Activated T-cell treated with anti-CD3 and anti-CD28 coated beads, Interleukin-2, amount 50 U/mL, for 48 hours (primary cell): ENCODE results near the gene PRPF40B.

Source experiments
- DNase-seq, 2 experiments: peaks; one replicate each; pipeline ENCODE4 v3.0.0-alpha.2; 2020

The PRPF40B gene

DNA sequence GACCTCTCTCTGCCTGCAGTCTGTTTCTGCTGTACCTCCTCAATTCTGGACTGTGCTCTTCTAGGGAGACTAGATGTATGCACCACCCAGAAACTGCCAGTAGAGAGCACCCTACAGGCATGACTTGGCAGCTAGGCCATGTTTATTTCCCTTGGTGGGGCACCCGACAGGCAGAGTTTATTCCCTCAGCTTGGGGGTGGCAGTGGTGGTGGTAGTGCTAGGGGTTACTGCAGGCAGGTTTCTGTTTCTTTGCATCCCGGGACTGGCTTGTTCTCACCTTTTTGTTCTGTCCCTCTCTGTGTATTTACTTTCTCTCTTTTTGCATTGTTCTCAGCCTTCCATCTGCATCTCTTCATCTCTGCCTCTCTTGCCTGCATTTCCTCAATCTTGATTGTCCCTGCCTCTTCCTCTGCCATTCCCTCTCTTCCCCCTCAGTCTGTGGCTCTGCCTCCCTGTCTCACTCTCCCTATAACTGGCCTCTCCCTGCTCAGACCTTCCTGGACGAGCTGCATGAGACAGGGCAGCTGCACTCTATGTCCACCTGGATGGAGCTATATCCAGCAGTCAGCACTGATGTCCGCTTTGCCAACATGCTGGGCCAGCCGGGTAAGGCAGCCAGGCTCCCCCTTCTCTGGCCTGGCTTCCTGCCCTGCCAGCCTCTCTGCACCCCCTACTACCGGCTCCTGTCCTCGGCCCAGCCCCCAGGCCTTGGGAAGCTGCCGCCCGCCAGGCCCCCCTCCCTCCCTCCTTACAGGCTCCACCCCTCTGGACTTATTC lies 13.8 kb downstream of the PRPF40B start:
- peak; percentile 63 to 68 for DNase-seq

DNA sequence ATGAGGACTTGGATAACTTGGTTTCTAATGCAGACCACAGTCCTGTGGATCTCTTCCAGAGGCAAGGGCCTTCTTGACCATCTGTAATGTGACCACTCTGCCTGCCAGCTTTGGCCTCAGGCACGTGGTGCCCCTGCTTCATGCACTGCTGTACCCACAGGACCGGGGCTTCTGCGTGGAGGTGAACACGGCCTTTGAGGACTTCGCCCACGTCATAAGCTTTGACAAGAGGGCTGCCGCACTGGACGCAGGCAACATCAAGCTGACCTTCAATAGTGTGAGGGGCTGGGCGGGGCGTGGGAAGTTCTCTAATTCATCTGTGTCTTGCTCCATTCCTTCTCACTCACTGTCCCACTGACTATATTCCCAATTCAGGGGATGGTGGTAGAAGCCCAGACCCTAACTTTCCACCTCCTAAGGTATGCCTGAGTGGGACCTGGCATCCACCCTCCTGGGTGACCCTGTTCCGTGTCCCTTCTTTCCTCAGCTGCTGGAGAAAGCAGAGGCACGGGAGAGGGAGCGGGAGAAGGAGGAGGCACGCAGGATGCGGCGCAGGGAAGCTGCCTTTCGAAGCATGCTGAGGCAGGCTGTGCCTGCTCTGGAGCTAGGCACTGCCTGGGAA lies 18.5 kb downstream of the PRPF40B start:
- no peak for DNase-seq

DNA sequence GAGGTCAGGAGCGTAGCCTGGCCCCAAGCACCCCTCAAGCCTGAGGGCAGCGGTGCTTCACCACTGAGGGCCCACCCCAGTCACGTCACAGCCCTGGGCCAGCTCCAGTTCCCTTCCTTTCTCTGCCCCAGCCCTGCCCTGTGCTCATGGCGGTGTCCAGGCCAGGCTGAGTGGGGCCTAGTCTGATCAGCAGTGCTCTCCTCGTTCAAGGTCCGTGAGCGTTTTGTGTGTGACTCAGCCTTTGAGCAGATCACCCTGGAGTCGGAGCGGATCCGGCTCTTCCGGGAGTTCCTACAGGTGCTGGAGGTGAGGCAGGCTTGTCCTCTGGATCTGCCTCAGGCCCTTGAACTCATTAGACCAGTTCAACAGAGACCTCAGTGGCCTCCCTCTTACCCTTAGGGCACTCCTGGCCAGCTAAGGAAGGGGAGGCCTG lies 19.0 kb downstream of the PRPF40B start:
- DNase-seq, result no peak

DNA sequence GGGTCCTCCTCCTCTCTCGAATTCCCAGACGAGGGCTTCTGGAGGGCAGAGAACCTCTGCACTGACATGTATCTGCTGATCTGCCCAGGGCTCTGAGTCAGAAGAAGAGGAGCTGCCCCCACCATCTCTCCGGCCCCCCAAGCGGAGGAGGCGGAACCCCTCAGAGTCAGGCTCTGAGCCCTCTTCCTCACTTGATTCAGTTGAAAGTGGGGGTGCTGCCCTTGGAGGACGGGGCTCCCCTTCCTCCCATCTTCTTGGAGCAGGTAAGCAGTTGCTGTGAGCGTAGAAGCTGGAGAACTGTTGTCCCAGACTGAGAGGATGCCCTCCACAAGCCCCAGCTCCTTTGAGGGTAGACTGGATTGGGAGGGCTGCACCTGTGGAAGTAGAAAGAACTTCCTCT lies 19.8 kb downstream of the PRPF40B start:
- no peak for DNase-seq

DNA sequence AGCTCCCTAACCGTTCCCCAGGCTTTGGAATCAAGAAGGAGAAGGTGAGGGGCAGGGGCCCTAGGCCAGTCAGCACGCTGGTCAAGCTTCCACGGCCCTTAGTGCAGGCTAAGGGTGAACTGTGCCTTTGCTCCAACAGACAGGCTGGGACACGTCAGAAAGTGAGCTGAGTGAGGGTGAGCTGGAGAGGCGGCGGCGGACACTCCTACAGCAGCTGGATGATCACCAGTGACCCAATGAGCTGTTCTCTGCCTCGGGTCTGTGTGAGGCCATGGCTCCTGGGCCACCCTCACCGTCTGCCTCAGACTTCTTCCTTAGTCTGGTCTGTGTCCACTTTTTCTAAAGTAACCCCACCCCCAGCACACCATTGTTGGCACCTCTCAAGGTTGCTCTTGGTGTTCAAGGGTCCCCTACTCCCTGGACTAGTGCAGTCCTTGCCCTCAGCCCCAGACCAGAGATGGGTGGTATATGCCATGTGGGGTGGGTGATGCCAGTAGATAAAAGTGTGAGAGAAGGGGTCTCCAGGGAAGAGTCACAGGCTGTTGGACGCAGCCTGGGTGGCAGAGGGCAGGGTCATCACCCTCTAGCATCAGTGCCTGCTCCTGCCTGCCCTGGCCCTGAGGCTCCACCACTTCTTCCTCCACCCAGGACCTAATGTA lies 20.7 kb downstream of the PRPF40B start:
- DNase-seq, result no peak

DNA sequence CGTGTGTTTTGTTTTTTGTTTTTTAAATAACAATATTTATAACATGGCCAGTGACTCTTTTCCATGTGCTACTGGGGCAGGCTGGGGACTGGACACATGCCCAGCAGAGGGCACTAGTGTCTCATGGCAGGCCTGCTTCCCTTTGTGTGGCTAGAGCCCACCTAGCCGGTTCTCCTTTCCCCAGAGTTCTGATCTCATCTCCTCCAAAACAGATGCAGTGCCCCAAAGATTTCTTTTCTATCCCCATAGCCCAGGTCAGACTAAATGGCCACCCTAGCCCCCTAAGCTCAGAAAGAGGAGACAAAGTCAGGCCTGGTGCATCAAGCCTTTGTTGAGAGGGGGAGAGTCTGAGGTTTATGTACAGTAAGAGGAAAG lies 21.2 kb downstream of the PRPF40B start:
- peak; percentile 86 for DNase-seq

GRCh38 chr12:49645146-49646039 lies 22.0 kb downstream of the PRPF40B start:
- DNase-seq, result no peak

GRCh38 chr12:49646331-49646830 lies 23.0 kb downstream of the PRPF40B start:
- no peak for DNase-seq

GRCh38 chr12:49646871-49647654 lies 23.7 kb downstream of the PRPF40B start:
- no peak for DNase-seq

DNA sequence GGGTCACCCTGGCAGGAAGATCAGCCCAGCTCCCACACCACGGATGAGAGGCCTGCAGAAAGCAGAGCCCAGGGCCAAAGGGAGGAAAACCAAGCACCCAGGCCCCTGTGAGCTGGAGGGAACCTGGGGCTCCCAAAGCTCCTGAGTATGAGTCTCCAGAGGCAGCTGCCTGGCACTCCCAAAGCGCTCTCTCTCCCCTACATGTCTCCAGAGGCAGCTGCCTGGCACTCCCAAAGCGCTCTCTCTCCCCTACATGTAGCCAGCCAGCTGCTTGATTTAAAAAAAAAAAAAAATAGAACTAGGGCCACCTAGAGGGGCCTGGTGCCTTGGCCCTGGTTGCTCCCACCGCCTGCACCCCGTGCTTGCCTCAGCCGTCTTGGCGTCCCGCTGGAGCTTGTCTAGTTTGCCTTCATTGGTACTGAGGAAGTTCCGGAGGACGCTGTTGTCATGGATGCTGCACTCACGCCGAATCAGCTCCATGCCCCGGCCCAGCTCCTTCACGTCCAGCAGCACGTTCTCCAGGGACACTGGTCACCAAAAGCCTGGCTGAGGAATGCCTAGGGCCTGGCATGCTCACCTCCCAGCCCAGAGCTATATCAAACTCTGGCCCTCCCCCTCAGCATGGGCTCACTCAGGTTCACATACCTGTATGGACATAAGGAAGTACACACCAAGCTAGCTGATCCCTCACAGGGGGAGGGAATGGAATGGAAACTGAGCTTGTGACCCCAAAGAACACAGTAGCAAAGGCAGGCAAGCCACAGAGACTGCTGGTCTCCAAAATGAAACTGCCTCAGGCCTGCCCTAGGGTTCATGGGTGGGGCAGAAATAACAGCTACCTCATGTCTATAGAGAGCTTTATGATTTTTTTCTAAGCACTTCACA lies 24.7 kb downstream of the PRPF40B start:
- DNase-seq, result no peak

GRCh38 chr12:49648712-49649003 lies 25.3 kb downstream of the PRPF40B start:
- DNase-seq, result no peak

DNA sequence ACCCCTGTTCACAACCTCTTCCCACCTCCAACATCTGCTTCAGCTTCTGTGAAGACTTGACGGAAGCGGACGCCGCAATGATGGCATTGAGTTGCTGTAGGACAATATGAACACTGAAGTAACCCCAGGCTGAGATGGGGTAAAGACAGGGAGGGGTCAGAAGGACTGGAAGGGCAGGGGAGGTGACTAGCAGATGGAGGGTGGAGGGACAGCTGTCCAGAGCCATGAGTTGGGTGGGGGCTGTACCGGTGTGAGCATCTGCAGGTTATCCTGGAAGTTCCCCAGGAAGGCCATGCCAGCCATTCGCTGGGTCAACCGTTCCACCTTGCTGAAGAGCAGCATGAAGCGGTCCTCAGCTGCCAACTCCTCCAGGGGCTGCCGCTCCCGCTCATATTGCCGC lies 26.1 kb downstream of the PRPF40B start:
- DNase-seq, result no peak

- DNase-seq, result no peak
These were observed 26.5 kb downstream of the PRPF40B start for GRCh38 chr12:49649892-49650291.

GRCh38 chr12:49651855-49652254 lies 28.5 kb downstream of the PRPF40B start:
- DNase-seq, result no peak

GRCh38 chr12:49652921-49653520 lies 29.7 kb downstream of the PRPF40B start:
- DNase-seq, result no peak

DNA sequence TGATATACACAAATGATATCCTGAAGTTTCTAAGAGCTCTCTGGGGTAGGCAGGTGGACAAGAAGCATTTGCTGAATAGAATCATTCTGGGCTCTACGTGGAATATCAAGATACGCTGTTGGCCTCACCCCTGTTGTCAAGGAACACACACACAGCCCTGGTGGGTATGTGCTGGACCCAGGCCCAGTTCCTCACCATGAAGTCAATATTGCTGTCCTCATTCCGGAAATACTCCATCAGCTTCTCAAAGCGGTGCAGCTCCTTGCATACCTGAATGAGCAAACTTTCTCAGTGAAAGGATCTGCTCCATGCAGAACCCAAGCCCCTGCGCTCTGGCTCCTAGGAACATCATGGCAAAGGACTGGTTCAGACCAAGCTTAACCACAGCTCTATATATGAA lies 31.4 kb downstream of the PRPF40B start:
- DNase-seq, result no peak

DNA sequence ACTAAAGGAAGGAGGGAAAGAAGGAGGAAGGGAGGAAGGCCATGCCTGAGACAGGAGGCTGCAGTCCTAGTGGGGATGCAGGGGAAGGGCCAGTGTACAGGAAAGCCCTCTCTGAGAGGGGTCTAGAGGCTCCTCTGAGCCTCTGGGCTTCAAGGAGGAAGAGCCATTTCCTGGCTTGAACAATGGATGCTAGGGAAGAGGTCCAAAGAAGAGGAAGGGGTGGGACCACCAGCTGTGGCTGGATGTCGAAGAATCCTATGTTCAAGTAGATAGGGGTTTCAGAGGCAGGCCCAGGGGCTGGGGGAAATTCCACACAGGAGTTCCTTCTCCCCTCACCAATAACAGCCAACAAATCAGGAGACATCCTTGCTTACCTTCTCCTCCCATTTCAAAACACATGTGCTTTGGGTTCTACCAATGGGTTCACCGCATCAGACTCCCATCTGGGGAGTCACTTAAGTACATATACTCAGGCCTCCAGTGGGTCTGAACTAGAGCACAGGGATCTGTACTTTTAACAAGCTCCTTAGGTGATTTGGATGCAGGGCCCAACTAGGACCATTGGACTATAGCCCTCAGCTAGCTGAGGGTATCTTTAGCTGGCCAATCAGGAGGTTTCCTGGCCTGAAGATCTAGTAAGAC lies 32.4 kb downstream of the PRPF40B start:
- DNase-seq, result no peak

DNA sequence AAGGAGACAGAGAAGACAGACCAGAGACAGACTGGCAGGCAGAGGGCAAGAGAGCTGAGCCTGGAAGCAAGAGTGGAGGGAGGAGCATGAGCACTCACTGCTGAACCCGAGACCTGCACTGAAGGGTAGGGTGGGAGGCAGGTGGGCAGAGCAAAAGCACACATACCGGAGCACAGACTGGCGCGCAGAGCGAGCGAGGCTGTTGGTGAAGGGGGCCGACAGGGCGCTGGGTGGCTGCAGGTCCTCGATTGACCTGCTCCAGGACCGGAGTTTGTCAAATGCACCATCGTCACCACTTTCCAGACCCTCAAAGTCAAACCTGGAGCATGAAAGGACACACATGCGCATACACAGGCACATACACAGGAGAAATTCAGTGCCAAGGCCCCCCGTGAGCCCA lies 34.9 kb downstream of the PRPF40B start:
- DNase-seq, result no peak

- no peak for DNase-seq
These were observed 36.4 kb downstream of the PRPF40B start for GRCh38 chr12:49659753-49660152.

DNA sequence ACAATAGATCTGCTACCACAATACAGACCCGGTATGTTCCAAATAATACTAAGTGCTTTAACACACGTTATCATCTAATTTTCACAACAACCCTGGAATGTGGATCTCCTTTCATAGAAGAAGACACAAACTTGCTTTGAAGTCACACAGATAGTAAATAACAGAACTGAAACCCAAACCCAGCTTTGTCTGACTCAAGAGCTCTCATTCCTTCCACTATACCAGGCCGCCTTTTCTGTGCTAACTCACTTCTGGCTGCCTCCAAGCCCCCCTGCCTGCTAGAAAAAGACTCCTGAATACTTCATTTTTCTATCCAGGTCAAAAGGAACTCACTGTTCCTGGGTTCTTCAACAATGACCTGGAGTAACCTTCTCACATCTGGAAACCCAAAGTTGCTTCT lies 37.8 kb downstream of the PRPF40B start:
- peak in 1 of 2 experiments; percentile 52 for DNase-seq
